ENCODE data around the gene SRRM1. TPM values are rescaled to one million over a fixed set of nuclear protein-coding genes. Genes with fewer than 3 reads are reported as not detected.
"Not testable (repeated sequence)": the region's sequence is repeated elsewhere in the genome, so short reads cannot be mapped to it uniquely, and the experiment has no call there.

Gene SRRM1
- total RNA-seq, 1 donor, result 74.3 TPM

DNA sequence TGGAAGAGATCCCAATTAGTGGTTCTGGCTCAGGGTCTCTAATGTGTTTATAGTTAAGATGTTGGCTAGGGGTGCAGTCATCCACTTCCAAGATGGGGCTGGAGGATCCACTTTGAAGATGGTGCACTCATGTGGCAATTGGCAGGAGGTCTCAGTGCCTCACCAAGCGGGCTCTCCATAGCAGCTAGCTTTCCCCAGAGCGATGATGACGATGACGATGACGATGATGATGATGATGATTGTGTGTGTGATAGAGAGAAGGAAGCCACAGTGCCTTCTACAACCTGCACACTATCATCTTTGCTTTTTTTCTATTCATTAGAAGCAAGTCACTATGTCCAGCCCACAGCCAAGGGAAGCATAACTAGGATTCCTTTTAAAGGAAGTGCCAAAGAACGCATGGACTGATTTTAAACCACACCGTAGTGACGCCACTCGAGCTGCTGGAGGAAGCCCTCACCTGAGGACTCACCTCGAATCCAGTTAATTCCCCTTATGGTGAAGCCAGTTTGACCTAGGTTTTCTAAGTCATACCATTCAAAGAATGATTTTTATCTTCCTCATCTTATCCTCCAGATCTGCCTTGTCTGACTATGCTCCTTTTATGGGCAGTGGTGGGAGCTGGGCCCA lies 49.4 kb downstream of the SRRM1 start:
- no peak for TF ChIP-seq CTCF (IDR thresholded peaks at IDR 0.05; ENCODE audit: insufficient read depth, low read length)

DNA sequence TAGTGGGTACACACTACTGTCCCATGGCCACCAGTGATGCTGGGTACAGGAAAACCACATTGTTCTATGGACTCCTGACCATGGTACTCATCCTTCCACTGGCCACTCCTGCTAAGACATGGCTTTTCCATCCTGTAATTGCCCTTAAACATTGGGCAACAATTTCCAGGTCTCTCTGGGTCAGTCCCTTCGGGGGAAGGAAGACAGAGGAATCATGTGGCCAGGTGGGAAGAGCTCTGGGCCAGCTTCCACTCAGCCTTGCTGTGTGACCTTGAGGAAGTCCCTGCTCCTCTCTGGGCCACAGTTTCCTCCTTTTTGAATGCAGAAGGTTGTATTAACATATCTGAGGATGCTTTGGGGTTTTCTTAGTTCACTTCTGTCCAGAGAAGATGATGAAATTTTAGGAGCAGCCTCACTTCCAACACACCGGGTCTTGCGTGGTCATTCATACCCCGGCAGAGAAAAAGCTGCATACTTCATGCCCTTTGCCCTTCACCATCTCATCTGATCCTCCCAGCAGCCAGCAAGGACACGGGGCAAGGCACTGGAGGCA lies 50.8 kb downstream of the SRRM1 start:
- no peak for DNase-seq (ENCODE audit: low read depth)
- peak overlapping the region; percentile 31 for H3K4me3 ChIP-seq (ENCODE audit: low read depth, low read length)
- TF ChIP-seq CTCF (IDR thresholded peaks at IDR 0.05; ENCODE audit: insufficient read depth, low read length), result no peak

More for the DNA sequence above, 49.4 kb downstream of the SRRM1 start:
- DNase-seq (ENCODE audit: low read depth), result no peak
- H3K4me3 ChIP-seq (ENCODE audit: low read depth, low read length), result no peak overlapping the region

GRCh38 chr1:24694380-24694843 lies 51.3 kb downstream of the SRRM1 start:
- peak overlapping the region; percentile 31 for H3K4me3 ChIP-seq (ENCODE audit: low read depth, low read length)
- peak; percentile 95 for DNase-seq (ENCODE audit: low read depth)
- no peak for TF ChIP-seq CTCF (IDR thresholded peaks at IDR 0.05; ENCODE audit: insufficient read depth, low read length)

GRCh38 chr1:24695202-24695974 lies 52.3 kb downstream of the SRRM1 start:
- no peak for TF ChIP-seq CTCF (IDR thresholded peaks at IDR 0.05; ENCODE audit: insufficient read depth, low read length)
- DNase-seq (ENCODE audit: low read depth), result peak; percentile 28
- H3K4me3 ChIP-seq (ENCODE audit: low read depth, low read length), result no peak overlapping the region

- TF ChIP-seq CTCF (IDR thresholded peaks at IDR 0.05; ENCODE audit: insufficient read depth, low read length), result no peak
- no peak overlapping the region for H3K4me3 ChIP-seq (ENCODE audit: low read depth, low read length)
- no peak for DNase-seq (ENCODE audit: low read depth)
Measured at GRCh38 chr1:24696041-24696755, 53.1 kb downstream of the SRRM1 start.

GRCh38 chr1:24696756-24697330 lies 53.7 kb downstream of the SRRM1 start:
- no peak overlapping the region for H3K4me3 ChIP-seq (ENCODE audit: low read depth, low read length)
- no peak for TF ChIP-seq CTCF (IDR thresholded peaks at IDR 0.05; ENCODE audit: insufficient read depth, low read length)
- DNase-seq (ENCODE audit: low read depth), result no peak

GRCh38 chr1:24697453-24698001 lies 54.4 kb downstream of the SRRM1 start:
- not testable (repeated sequence) for H3K4me3 ChIP-seq (ENCODE audit: low read depth, low read length); DNase-seq (ENCODE audit: low read depth)

- not testable (repeated sequence) for H3K4me3 ChIP-seq (ENCODE audit: low read depth, low read length); DNase-seq (ENCODE audit: low read depth)
Measured at GRCh38 chr1:24698326-24698725, 55.2 kb downstream of the SRRM1 start.
